HG03565 (cell line): ENCODE results near the gene APOLD1.
"Not testable (repeated sequence)": the region's sequence is repeated elsewhere in the genome, so short reads cannot be mapped to it uniquely, and the experiment has no call there.

Experiments used
- ATAC-seq: cut with Tn5 transposase; IDR thresholded peaks from one replicate; pipeline ENCODE4 v1.9.1; 2021; ENCODE audit warnings: mild to moderate bottlenecking, moderate library complexity; ENCODE audit not compliant: unreplicated experiment

The APOLD1 gene

DNA sequence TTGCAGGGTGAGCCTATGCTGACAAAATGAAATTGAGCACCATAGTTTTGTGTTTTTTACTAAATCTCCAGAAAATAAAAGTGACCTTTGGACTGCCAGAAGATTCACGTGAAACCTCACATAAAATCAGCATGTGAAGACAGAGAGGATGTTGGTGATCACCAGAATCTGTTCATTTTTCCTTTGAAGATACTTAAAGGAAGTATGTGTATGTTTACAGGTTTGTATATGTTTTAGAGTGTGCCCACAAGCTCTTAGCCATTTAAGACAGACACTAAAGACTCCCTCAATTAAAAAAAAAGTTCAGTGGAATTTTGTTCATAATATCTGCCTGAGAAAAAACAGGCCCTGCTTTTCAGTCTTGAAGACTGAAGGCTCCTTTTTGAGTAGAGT, 53.5 kb downstream of the APOLD1 start:
- ATAC-seq: no peak

- ATAC-seq: not testable (repeated sequence)
These were observed 54.0 kb downstream of the APOLD1 start for GRCh38 chr12:12839439-12839838.

GRCh38 chr12:12839873-12840579, 54.6 kb downstream of the APOLD1 start:
- ATAC-seq: no peak

GRCh38 chr12:12840580-12840899, 55.1 kb downstream of the APOLD1 start:
- ATAC-seq: no peak
